Endothelial cell (in vitro differentiated cells): ENCODE measurements around the gene SLCO3A1. TPM values are rescaled to one million over a fixed set of nuclear protein-coding genes. Genes with fewer than 3 reads are reported as not detected.

Source experiments
- DNase-seq: peaks from one replicate; pipeline ENCODE4 v3.0.0; 2021; ENCODE audit warnings: low spot score
- H3K27ac Mint-ChIP-seq: one replicate; pipeline ENCODE4 v1.8.0; 2021; ENCODE audit warnings: mixed read lengths, inconsistent platforms; ENCODE audit not compliant: unreplicated experiment
- H3K27me3 Mint-ChIP-seq: one replicate; pipeline ENCODE4 v1.8.0; 2021; ENCODE audit warnings: mild to moderate bottlenecking, moderate library complexity, mixed read lengths, inconsistent platforms; ENCODE audit not compliant: unreplicated experiment
- H3K36me3 Mint-ChIP-seq: one replicate; pipeline ENCODE4 v1.8.0; 2021; ENCODE audit warnings: mild to moderate bottlenecking, low read depth, mixed read lengths, inconsistent platforms; ENCODE audit not compliant: unreplicated experiment
- H3K4me1 Mint-ChIP-seq: one replicate; pipeline ENCODE4 v1.8.0; 2021; ENCODE audit warnings: mild to moderate bottlenecking, mixed read lengths, inconsistent platforms; ENCODE audit not compliant: unreplicated experiment
- H3K4me3 Mint-ChIP-seq: one replicate; pipeline ENCODE4 v1.8.0; 2021; ENCODE audit warnings: mild to moderate bottlenecking, mixed read lengths, inconsistent platforms; ENCODE audit not compliant: unreplicated experiment
- H3K9me3 Mint-ChIP-seq: one replicate; pipeline ENCODE4 v1.8.0; 2021; ENCODE audit warnings: mixed read lengths, inconsistent platforms; ENCODE audit not compliant: unreplicated experiment
- CTCF ChIP-seq: fragments of 200-600 bp; sonication (generic); IDR thresholded peaks from one replicate; pipeline ENCODE4 v1.5.0; 2021; ENCODE audit warnings: antibody characterized with exemption; ENCODE audit not compliant: unreplicated experiment
- total RNA-seq: library from RNA; stranded (reverse); fragmentation: NEBNext Ultra II Directional; extraction: Animal tissue kit (Norgen Biotek cat#: 25700); gene quantifications from one replicate; pipeline ENCODE4 v1.2.1, GENCODE V29; 2021; ENCODE audit not compliant: unreplicated experiment

Gene SLCO3A1
- total RNA-seq, 1 donor from 2014 or later: 30.9 TPM

GRCh38 chr15:92100751-92101150, 247.2 kb downstream of the SLCO3A1 start:
- Mint-ChIP-seq H3K27me3 (peaks cover 4% of the 10 kb centered on the region), H3K4me1 (peaks cover 12% of the 10 kb centered on the region)

GRCh38 chr15:92101708-92102394, 248.3 kb downstream of the SLCO3A1 start:
- no peaks in the 10 kb centered on the region for H3K9me3 Mint-ChIP-seq
- H3K27me3 Mint-ChIP-seq: peaks cover 5% of the 10 kb centered on the region
- peak overlapping the region; percentile 90 for H3K27ac Mint-ChIP-seq
- TF ChIP-seq CTCF: no peak
- no peak overlapping the region for H3K4me3 Mint-ChIP-seq
- peaks cover 3% of the 10 kb centered on the region for H3K36me3 Mint-ChIP-seq
- DNase-seq: no peak
- H3K4me1 Mint-ChIP-seq: peaks cover 12% of the 10 kb centered on the region

More at GRCh38 chr15:92100751-92101150, 247.2 kb downstream of the SLCO3A1 start:
- peaks cover 3% of the 10 kb centered on the region for H3K36me3 Mint-ChIP-seq
- no peak for DNase-seq
- H3K4me3 Mint-ChIP-seq: no peak overlapping the region
- no peak overlapping the region for H3K27ac Mint-ChIP-seq
- no peaks in the 10 kb centered on the region for H3K9me3 Mint-ChIP-seq
- TF ChIP-seq CTCF: no peak

DNA sequence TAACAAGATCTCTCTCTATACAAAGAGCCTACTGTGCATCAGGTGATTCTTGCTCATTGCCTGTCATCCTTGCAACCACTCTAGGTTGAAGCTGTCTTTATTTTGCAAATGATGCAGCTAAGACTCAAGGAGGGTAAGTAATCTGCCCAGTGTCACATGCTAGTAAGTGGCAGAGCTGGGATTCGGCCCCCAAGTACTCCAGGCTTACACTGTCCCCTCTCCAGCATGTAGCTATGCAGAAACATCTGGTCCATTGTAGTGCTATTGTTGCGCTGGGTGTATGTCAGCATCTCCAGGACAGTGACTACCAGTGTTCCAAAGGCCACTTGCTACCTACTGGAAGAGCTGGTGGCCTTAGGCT, 248.9 kb downstream of the SLCO3A1 start:
- no peak for DNase-seq
- Mint-ChIP-seq H3K9me3 (no peaks in the 10 kb centered on the region), H3K4me1 (peaks cover 12% of the 10 kb centered on the region), H3K4me3 (no peak overlapping the region), H3K36me3 (peaks cover 3% of the 10 kb centered on the region), H3K27me3 (peaks cover 5% of the 10 kb centered on the region), H3K27ac (peak overlapping the region; percentile 68)
- no peak for TF ChIP-seq CTCF

DNA sequence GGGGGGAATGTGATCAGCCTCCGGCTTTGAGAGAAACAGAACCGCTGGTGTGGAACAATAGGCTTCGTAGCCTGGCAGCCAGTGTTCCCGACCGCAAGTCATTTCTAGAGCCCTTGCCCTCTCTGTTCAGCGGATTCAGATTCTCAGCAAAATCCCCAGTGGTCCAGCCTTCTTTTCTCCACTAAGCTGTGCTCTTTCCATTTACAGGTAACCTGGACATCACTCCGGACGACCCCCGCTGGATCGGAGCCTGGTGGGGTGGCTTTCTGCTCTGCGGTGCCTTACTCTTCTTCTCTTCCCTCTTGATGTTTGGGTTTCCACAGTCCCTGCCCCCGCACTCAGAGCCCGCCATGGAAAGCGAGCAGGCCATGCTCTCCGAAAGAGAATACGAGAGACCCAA, 250.6 kb downstream of the SLCO3A1 start:
- peaks cover 5% of the 10 kb centered on the region for H3K27me3 Mint-ChIP-seq

More for the DNA sequence above, 250.6 kb downstream of the SLCO3A1 start:
- Mint-ChIP-seq H3K4me3 (no peak overlapping the region), H3K4me1 (peaks cover 15% of the 10 kb centered on the region), H3K36me3 (peaks cover 2% of the 10 kb centered on the region), H3K9me3 (no peaks in the 10 kb centered on the region), H3K27ac (no peak overlapping the region)
- no peak for DNase-seq
- no peak for TF ChIP-seq CTCF
